Mesenchymal stem cell (in vitro differentiated cells and primary cell): ENCODE measurements around the gene MCM9. TPM values are rescaled to one million over a fixed set of nuclear protein-coding genes. Genes with fewer than 3 reads are reported as not detected.
A peak's percentile ranks its signal among the peaks of the same experiment; 100 is the strongest.

Experiments
- DNase-seq: peaks from one replicate; pipeline ENCODE4 v3.0.0-alpha.2; 2013
- H2AFZ ChIP-seq: one replicate; pipeline ENCODE4 v1.6.1; 2013; ENCODE audit warnings: low read depth, mild to moderate bottlenecking, control low read depth, inconsistent platforms, low read length, moderate library complexity
- H2AK5ac ChIP-seq: 2 replicates; pipeline ENCODE4 v1.6.1; 2013; ENCODE audit warnings: low read length, moderate library complexity, mild to moderate bottlenecking, inconsistent platforms; ENCODE audit not compliant: severe bottlenecking
- H2BK120ac ChIP-seq: one replicate; pipeline ENCODE4 v1.6.1; 2013; ENCODE audit warnings: low read depth, mild to moderate bottlenecking, inconsistent platforms, low read length, moderate library complexity
- H2BK12ac ChIP-seq, 2 experiments: one replicate each; pipeline ENCODE4 v1.6.1; 2013; ENCODE audit warnings: inconsistent platforms in 2 of 2, low read length in 2 of 2, mild to moderate bottlenecking in 2 of 2, moderate library complexity in 2 of 2, control low read depth in 1 of 2
- H2BK15ac ChIP-seq: one replicate; pipeline ENCODE4 v1.6.1; 2013; ENCODE audit warnings: mild to moderate bottlenecking, low read depth, inconsistent platforms; ENCODE audit not compliant: poor library complexity, severe bottlenecking
- H2BK5ac ChIP-seq: 2 replicates; pipeline ENCODE4 v1.6.1; 2013; ENCODE audit warnings: low read depth, mild to moderate bottlenecking, low read length, control low read depth, inconsistent platforms; ENCODE audit not compliant: poor library complexity, severe bottlenecking
- H3K14ac ChIP-seq, 2 experiments: one replicate each; pipeline ENCODE4 v1.6.1; 2013; ENCODE audit warnings: inconsistent platforms in 2 of 2, low read length in 2 of 2, control low read depth in 1 of 2, mild to moderate bottlenecking in 1 of 2, moderate library complexity in 1 of 2
- H3K18ac ChIP-seq, 2 experiments: one replicate each; pipeline ENCODE4 v1.6.1; 2013; ENCODE audit warnings: inconsistent platforms in 2 of 2, low read length in 2 of 2, control low read depth in 1 of 2, low read depth in 1 of 2, mild to moderate bottlenecking in 1 of 2
- H3K23ac ChIP-seq, 2 experiments: one replicate each; pipeline ENCODE4 v1.6.1; 2013; ENCODE audit warnings: inconsistent platforms in 2 of 2, low read length in 2 of 2, mild to moderate bottlenecking in 2 of 2, moderate library complexity in 2 of 2, control low read depth in 1 of 2
- H3K27ac ChIP-seq: 2 replicates; pipeline ENCODE4 v1.5.1; 2013; ENCODE audit warnings: mild to moderate bottlenecking, moderate library complexity, low read length, control low read depth, inconsistent platforms; ENCODE audit not compliant: poor library complexity, severe bottlenecking
- H3K27me3 ChIP-seq, 2 experiments: 2 replicates each; pipeline versions ENCODE4 v1.6.1 to v1.7.0; 2013; ENCODE audit warnings: low read length in 2 of 2, mild to moderate bottlenecking in 2 of 2, moderate library complexity in 2 of 2, control low read depth in 1 of 2, inconsistent platforms in 1 of 2; ENCODE audit not compliant: control insufficient read depth in 1 of 2, insufficient read depth in 1 of 2
- H3K36me3 ChIP-seq, 2 experiments: 2 replicates each; pipeline versions ENCODE4 v1.6.1 to v1.7.0; 2013; ENCODE audit warnings: low read length in 2 of 2, control low read depth in 1 of 2, inconsistent platforms in 1 of 2, low read depth in 1 of 2, mild to moderate bottlenecking in 1 of 2; ENCODE audit not compliant: insufficient read depth in 2 of 2, control insufficient read depth in 1 of 2
- H3K4ac ChIP-seq, 2 experiments: one replicate each; pipeline ENCODE4 v1.6.1; 2013; ENCODE audit warnings: inconsistent platforms in 2 of 2, low read length in 2 of 2, mild to moderate bottlenecking in 2 of 2, moderate library complexity in 2 of 2, control low read depth in 1 of 2, low read depth in 1 of 2
- H3K4me1 ChIP-seq: 2 replicates; pipeline ENCODE4 v1.6.1; 2013; ENCODE audit warnings: low read depth, low read length, control low read depth; ENCODE audit not compliant: control insufficient read depth, insufficient read depth
- H3K4me2 ChIP-seq: 2 replicates; pipeline ENCODE4 v1.6.1; 2013; ENCODE audit warnings: low read length, mild to moderate bottlenecking, inconsistent platforms; ENCODE audit not compliant: poor library complexity, severe bottlenecking
- H3K4me3 ChIP-seq, 2 experiments: 2 replicates each; pipeline versions ENCODE4 v1.5.1 to v1.7.0; 2013; ENCODE audit warnings: low read length in 2 of 2, mild to moderate bottlenecking in 2 of 2, control low read depth in 1 of 2, low read depth in 1 of 2; ENCODE audit not compliant: insufficient read depth in 1 of 2
- H3K79me1 ChIP-seq: replicated peaks from 2 replicates; pipeline ENCODE4 v1.6.1; 2013; ENCODE audit warnings: mild to moderate bottlenecking, control low read depth, low read length, inconsistent platforms; ENCODE audit not compliant: poor library complexity, severe bottlenecking
- H3K9ac ChIP-seq: 2 replicates; pipeline ENCODE4 v1.7.0; 2013; ENCODE audit warnings: mild to moderate bottlenecking, low read length, moderate library complexity
- H3K9me3 ChIP-seq: 2 replicates; pipeline ENCODE4 v1.7.0; 2013; ENCODE audit warnings: mild to moderate bottlenecking, low read length; ENCODE audit not compliant: control insufficient read depth
- H4K8ac ChIP-seq: one replicate; pipeline ENCODE4 v1.6.1; 2013; ENCODE audit warnings: inconsistent platforms, mild to moderate bottlenecking, low read length, moderate library complexity
- H4K91ac ChIP-seq: one replicate; pipeline ENCODE4 v1.6.1; 2013; ENCODE audit warnings: mild to moderate bottlenecking, low read length, inconsistent platforms
- WGBS: methylation state at CpG from one replicate; pipeline ENCODE4 v1.1.7; 2013; ENCODE audit warnings: mixed read lengths; 5-methylcytosine and 5-hydroxymethylcytosine counted together
- polyA plus RNA-seq, 2 experiments: library from polyadenylated mRNA; stranded (reverse); fragments of 200-250 nt; gene quantifications; one replicate each; pipeline ENCODE4 v1.2.3, GENCODE V29; 2013

MCM9 gene
- 2.9 TPM for polyA plus RNA-seq (2013, experiment 1 of 2)
- 3.1 TPM for polyA plus RNA-seq (2013, experiment 2 of 2)

- no peak within 1 kb of the TSS for H2BK120ac ChIP-seq
- peak within 1 kb of the TSS; percentile 57 for H2BK5ac ChIP-seq
- no peaks in the 10 kb centered on the region for H3K9me3 ChIP-seq
- no peaks in the 10 kb centered on the region for H3K4me1 ChIP-seq
- H3K4me3 ChIP-seq, result peak within 1 kb of the TSS; percentile 79 to 99
- H3K18ac ChIP-seq, result peak within 1 kb of the TSS; percentile 26 to 37
- peak within 1 kb of the TSS; percentile 78 for H4K91ac ChIP-seq
- H2AFZ ChIP-seq, result peak within 1 kb of the TSS; percentile 98
- peak within 1 kb of the TSS in 1 of 2 experiments; percentile 18 for H2BK12ac ChIP-seq
- peak; percentile 91 for DNase-seq
- H2AK5ac ChIP-seq, result no peak within 1 kb of the TSS
- peak within 1 kb of the TSS; percentile 5 for H4K8ac ChIP-seq
- peaks cover 0 to 20% of the 10 kb centered on the region in 2 experiments for H3K36me3 ChIP-seq
- H3K27me3 ChIP-seq, result no peaks in the 10 kb centered on the region
- peak within 1 kb of the TSS in 1 of 2 experiments; percentile 92 for H3K4ac ChIP-seq
- peak within 1 kb of the TSS; percentile 95 for H3K9ac ChIP-seq
- H3K79me1 ChIP-seq, result peaks cover 18% of the 10 kb centered on the region
- H3K14ac ChIP-seq, result peak within 1 kb of the TSS in 1 of 2 experiments; percentile 86
- no peak within 1 kb of the TSS for H2BK15ac ChIP-seq
- H3K4me2 ChIP-seq, result peak within 1 kb of the TSS; percentile 94
- H3K23ac ChIP-seq, result peak within 1 kb of the TSS in 1 of 2 experiments; percentile 96
- WGBS, result under 1% methylated on average over 80 of the region's 95 CpGs
- H3K27ac ChIP-seq, result peak within 1 kb of the TSS; percentile 94
Observed at GRCh38 chr6:118934461-118935330, at the start of gene MCM9. Gene MCM9 (minus strand): TSS chr6:118935159. CDS start chr6:118931723, 3,436 bp downstream.

GRCh38 chr6:118984342-118984741, 49.4 kb upstream of the MCM9 start:
- H2BK5ac ChIP-seq, result no peak overlapping the region
- H2BK120ac ChIP-seq, result no peak overlapping the region
- H3K18ac ChIP-seq, result no peak overlapping the region
- no peak overlapping the region for H3K4me3 ChIP-seq
- no peak overlapping the region for H2BK15ac ChIP-seq
- no peak for DNase-seq
- no peak overlapping the region for H2BK12ac ChIP-seq
- H4K91ac ChIP-seq, result no peak overlapping the region
- 100% methylated on average over 1 of the region's 2 CpGs for WGBS
- H3K4me2 ChIP-seq, result no peak overlapping the region
- H3K9me3 ChIP-seq, result no peaks in the 10 kb centered on the region
- no peak overlapping the region for H3K9ac ChIP-seq
- H3K27me3 ChIP-seq, result no peaks in the 10 kb centered on the region
- H2AK5ac ChIP-seq, result no peak overlapping the region
- no peak overlapping the region for H3K27ac ChIP-seq
- H3K36me3 ChIP-seq, result no peaks in the 10 kb centered on the region
- H3K4ac ChIP-seq, result no peak overlapping the region
- H3K23ac ChIP-seq, result no peak overlapping the region
- no peak overlapping the region for H3K14ac ChIP-seq
- no peaks in the 10 kb centered on the region for H3K4me1 ChIP-seq
- H4K8ac ChIP-seq, result no peak overlapping the region
- no peak overlapping the region for H2AFZ ChIP-seq
- no peaks in the 10 kb centered on the region for H3K79me1 ChIP-seq

DNA sequence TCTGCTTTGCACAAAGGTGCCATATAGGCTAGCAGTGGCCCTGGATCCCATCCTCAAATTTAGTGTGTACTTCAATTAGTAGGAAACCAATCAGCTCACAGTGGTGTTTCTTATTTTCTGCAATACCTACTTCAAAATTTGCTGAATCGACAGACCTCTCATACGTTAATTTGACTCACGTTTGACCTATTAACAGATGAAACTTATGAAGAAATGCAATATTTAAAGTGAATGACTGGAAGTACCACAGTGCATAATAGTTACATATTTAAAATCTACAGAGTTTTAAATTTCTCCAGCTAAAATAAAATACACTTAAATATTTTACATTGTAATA, 47.6 kb upstream of the MCM9 start:
- Histone ChIP-seq H4K8ac (no peak overlapping the region), H3K79me1 (no peaks in the 10 kb centered on the region), H3K23ac (no peak overlapping the region), H3K4me1 (no peaks in the 10 kb centered on the region), H4K91ac (no peak overlapping the region), H2BK5ac (no peak overlapping the region), H3K9me3 (no peaks in the 10 kb centered on the region), H3K27me3 (no peaks in the 10 kb centered on the region), H3K4me2 (no peak overlapping the region), H3K36me3 (no peaks in the 10 kb centered on the region), H2AFZ (no peak overlapping the region), H2BK15ac (no peak overlapping the region), H3K4me3 (no peak overlapping the region), H2AK5ac (no peak overlapping the region), H3K9ac (no peak overlapping the region), H3K4ac (no peak overlapping the region), H2BK12ac (no peak overlapping the region), H3K27ac (no peak overlapping the region), H3K14ac (no peak overlapping the region), H2BK120ac (no peak overlapping the region), H3K18ac (no peak overlapping the region)
- DNase-seq, result no peak
- WGBS, result no CpG with 5 or more reads among the region's 3 CpGs

DNA sequence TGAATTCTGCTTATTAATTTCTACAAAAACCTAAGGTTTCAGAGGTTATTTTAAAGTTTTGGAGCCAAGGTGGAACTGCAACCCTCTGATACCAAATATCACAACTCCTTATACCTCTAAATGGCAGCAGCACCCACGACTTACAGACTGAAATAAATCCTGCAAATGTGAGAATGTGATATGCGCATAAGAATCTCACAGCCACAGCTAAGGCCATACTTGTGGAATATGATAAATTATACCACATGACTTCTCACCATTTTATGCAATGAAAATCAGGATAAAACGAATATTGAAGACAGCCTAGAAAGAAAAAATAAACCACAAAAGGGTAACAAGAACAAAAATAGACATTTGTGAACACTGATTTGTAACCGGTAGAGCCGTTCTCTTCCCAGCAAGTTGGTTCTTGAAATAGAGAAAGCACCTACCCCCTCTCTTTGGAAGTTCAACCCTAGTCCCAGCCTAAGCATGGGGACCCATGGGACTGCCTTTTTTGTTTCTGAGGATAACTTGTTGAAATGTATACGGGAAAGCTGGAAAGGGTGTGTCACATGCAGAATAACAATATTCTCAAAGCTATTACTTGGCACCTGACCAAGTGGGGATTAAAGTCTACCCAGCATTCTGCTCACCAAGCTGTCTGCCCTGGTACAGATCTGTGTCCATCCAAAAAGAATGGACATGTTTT, 47.1 kb upstream of the MCM9 start:
- Histone ChIP-seq H3K4me3 (no peak overlapping the region), H3K4me2 (no peak overlapping the region), H4K8ac (no peak overlapping the region)

More for the DNA sequence above, 47.1 kb upstream of the MCM9 start:
- H4K91ac ChIP-seq, result no peak overlapping the region
- no peaks in the 10 kb centered on the region for H3K9me3 ChIP-seq
- H3K14ac ChIP-seq, result no peak overlapping the region
- H3K27ac ChIP-seq, result no peak overlapping the region
- WGBS, result 86% methylated on average over 6 of the region's 6 CpGs
- no peaks in the 10 kb centered on the region for H3K27me3 ChIP-seq
- no peak overlapping the region for H2BK15ac ChIP-seq
- no peak overlapping the region for H2AFZ ChIP-seq
- no peak overlapping the region for H2BK120ac ChIP-seq
- no peak for DNase-seq
- H3K9ac ChIP-seq, result no peak overlapping the region
- no peak overlapping the region for H3K23ac ChIP-seq
- no peak overlapping the region for H2AK5ac ChIP-seq
- no peak overlapping the region for H2BK12ac ChIP-seq
- no peak overlapping the region for H3K4ac ChIP-seq
- H3K36me3 ChIP-seq, result no peaks in the 10 kb centered on the region
- no peaks in the 10 kb centered on the region for H3K79me1 ChIP-seq
- H2BK5ac ChIP-seq, result no peak overlapping the region
- H3K18ac ChIP-seq, result no peak overlapping the region
- no peaks in the 10 kb centered on the region for H3K4me1 ChIP-seq
